ENCODE results near the gene CHAD.
"Not testable (repeated sequence)": the region's sequence is repeated elsewhere in the genome, so short reads cannot be mapped to it uniquely, and the experiment has no call there.

Gene CHAD

GRCh38 chr17:50476545-50477315 lies 8.1 kb upstream of the CHAD start:
- no peak for TF ChIP-seq ZC3H10 (CRISPR knock-in tag; IDR thresholded peaks at IDR 0.05)
- no peak for TF ChIP-seq BACH2 (CRISPR knock-in tag; IDR thresholded peaks at IDR 0.05; ENCODE audit: borderline replicate concordance)
- TF ChIP-seq ESRRG (CRISPR knock-in tag; IDR thresholded peaks at IDR 0.05) = no peak
- no peak for TF ChIP-seq ARNTL (CRISPR knock-in tag; IDR thresholded peaks at IDR 0.05; ENCODE audit: borderline replicate concordance, low read depth)
- no peak for TF ChIP-seq SNAI2 (CRISPR knock-in tag; IDR thresholded peaks at IDR 0.05)
- TF ChIP-seq ISL1 (CRISPR knock-in tag; IDR thresholded peaks at IDR 0.05) = no peak
- no peak for TF ChIP-seq CREB5 (CRISPR knock-in tag; IDR thresholded peaks at IDR 0.05; ENCODE audit: low read depth)
- TF ChIP-seq TCF4 (CRISPR knock-in tag; IDR thresholded peaks at IDR 0.05; ENCODE audit: borderline replicate concordance) = no peak
- TF ChIP-seq OSR1 (CRISPR knock-in tag; IDR thresholded peaks at IDR 0.05) = no peak
- no peak for TF ChIP-seq PPARA (CRISPR knock-in tag; IDR thresholded peaks at IDR 0.05; ENCODE audit: borderline replicate concordance)
- no peak for TF ChIP-seq POU6F1 (CRISPR knock-in tag; IDR thresholded peaks at IDR 0.05; ENCODE audit: borderline replicate concordance, low read depth)
- no peak for TF ChIP-seq ZNF565 (CRISPR knock-in tag; conservative IDR thresholded peaks at IDR 0.05; ENCODE audit: low read depth)
- no peak for TF ChIP-seq ZFP3 (CRISPR knock-in tag; IDR thresholded peaks at IDR 0.05)
- TF ChIP-seq CSDC2 (CRISPR knock-in tag; IDR thresholded peaks at IDR 0.05) = no peak
- TF ChIP-seq ZNF8 (CRISPR knock-in tag; IDR thresholded peaks at IDR 0.05) = no peak
- TF ChIP-seq CSRNP3 (CRISPR knock-in tag; IDR thresholded peaks at IDR 0.05) = no peak
- TF ChIP-seq PATZ1 (CRISPR knock-in tag; IDR thresholded peaks at IDR 0.05; ENCODE audit: borderline replicate concordance) = no peak
- TF ChIP-seq GLIS3 (CRISPR knock-in tag; IDR thresholded peaks at IDR 0.05) = no peak
- no peak for TF ChIP-seq ZNF70 (CRISPR knock-in tag; IDR thresholded peaks at IDR 0.05)
- no peak for TF ChIP-seq RARB (CRISPR knock-in tag; IDR thresholded peaks at IDR 0.05)
- no peak for ATAC-seq

- not testable (repeated sequence) for ATAC-seq
Observed at GRCh38 chr17:50475775-50476544, 7.3 kb upstream of the CHAD start.

GRCh38 chr17:50475362-50475761 lies 6.7 kb upstream of the CHAD start:
- no peak for TF ChIP-seq RARB (CRISPR knock-in tag; IDR thresholded peaks at IDR 0.05)
- TF ChIP-seq BACH2 (CRISPR knock-in tag; IDR thresholded peaks at IDR 0.05; ENCODE audit: borderline replicate concordance) = no peak
- TF ChIP-seq CSRNP3 (CRISPR knock-in tag; IDR thresholded peaks at IDR 0.05) = no peak
- no peak for ATAC-seq

Measured in SK-N-SH treated with all-trans-retinoic acid at 6 μM for 48 hours (cell line).